Measurements from ENCODE around the gene SPRR1A.
"Not testable (repeated sequence)": the region's sequence is repeated elsewhere in the genome, so short reads cannot be mapped to it uniquely, and the experiment has no call there.

SPRR1A gene

DNA sequence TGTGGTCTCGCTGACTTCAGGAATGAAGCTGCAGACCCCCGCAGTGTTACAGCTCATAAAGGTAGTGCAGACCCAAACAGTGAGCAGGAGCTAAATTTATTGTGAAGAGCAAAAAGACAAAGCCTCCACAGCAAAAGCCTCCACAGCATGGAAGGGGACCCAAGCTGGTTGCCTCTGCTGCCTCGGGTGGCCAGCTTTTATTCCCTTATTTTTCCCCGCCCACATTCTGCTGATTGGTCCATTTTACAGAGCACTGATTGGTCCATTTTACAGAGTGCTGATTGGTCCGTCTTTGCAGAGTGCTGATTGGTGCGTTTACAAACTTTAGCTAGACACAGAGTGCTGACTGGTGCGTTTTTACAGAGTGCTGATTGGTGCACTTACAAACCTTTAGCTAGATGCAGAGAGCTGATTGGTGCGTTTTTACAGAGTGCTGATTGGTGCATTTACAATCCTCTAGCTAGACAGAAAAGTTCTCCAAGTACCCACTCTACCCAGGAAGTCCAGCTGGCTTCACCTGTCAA is 27.4 kb downstream of the SPRR1A start:
- DNase-seq (ENCODE audit: low read depth in 1 of 2, low spot score in 1 of 2); H3K27ac ChIP-seq (replicated peaks); H3K4me3 ChIP-seq (replicated peaks; ENCODE audit: insufficient read depth, low read length); H3K27me3 ChIP-seq (ENCODE audit: insufficient read depth, poor library complexity, severe bottlenecking): not testable (repeated sequence)

DNA sequence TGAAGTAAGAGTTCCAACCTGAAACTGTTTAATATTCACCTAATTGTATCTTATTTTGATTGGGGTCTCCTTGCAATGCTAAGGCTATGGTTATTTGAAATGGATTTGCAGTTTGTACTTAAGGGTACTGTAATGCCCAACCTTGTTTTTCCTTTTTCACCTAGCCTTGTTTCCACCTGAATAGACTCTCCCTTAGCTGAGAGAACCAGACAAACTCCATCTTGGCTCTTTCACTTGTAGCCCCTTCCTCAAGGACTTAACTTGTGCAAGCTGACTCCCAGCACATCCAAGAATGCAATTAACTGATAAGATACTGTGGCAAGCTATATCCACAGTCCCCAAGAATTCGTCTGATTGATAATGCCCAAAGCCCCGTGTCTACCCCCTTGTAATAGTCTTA is 37.9 kb downstream of the SPRR1A start:
- not testable (repeated sequence) for H3K4me3 ChIP-seq (replicated peaks; ENCODE audit: insufficient read depth, low read length); H3K27ac ChIP-seq (replicated peaks); H3K27me3 ChIP-seq (ENCODE audit: insufficient read depth, poor library complexity, severe bottlenecking); DNase-seq (ENCODE audit: low read depth in 1 of 2, low spot score in 1 of 2)

DNA sequence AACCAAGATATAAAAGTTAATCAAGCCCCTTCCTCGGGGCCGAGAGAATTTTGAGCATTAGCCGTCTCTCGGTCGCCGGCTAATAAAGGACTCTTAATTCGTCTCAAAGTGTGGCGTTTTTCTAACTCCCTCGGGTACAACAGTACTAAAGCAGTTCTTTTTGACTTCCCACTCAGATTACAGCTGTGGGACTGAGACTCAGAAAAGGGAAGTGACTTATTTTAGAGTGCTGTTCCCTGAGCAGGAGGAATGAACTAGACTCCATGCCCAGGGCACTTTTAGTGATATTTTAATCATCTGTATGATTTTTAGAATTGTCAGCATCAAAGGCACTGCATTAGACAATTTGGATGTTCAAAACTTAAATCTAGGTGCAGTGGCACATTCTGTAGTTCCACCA is 38.5 kb downstream of the SPRR1A start:
- DNase-seq (ENCODE audit: low read depth in 1 of 2, low spot score in 1 of 2); H3K4me3 ChIP-seq (replicated peaks; ENCODE audit: insufficient read depth, low read length); H3K27ac ChIP-seq (replicated peaks); H3K27me3 ChIP-seq (ENCODE audit: insufficient read depth, poor library complexity, severe bottlenecking): not testable (repeated sequence)
- TF ChIP-seq SPI1 (IDR thresholded peaks at IDR 0.05; ENCODE audit: borderline replicate concordance, low read depth) = peak; percentile 85

DNA sequence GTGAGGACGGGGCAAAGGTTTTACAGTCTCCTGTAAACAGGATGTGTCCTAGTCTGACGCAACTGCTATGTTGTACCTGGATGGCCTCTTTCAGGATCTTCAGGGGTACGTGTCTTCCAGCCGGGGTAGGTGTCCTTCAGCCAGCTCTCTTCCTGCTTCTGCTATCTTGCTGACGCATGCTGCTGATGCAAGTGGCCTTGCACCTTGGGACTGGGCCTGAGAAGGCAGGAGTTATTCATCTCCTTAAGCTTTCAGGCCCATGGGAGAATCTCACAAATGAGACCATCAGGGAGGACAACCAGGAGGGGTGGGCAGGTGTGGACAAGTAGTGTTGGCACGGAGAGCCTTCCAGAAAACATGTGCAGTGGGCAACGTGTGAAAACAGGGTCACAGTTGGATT is 39.2 kb downstream of the SPRR1A start:
- Histone ChIP-seq H3K27ac (replicated peaks) (no peak overlapping the region), H3K4me3 (replicated peaks; ENCODE audit: insufficient read depth, low read length) (no peak overlapping the region), H3K27me3 (ENCODE audit: insufficient read depth, poor library complexity, severe bottlenecking) (no peaks in the 10 kb centered on the region)
- TF ChIP-seq, protein P1, sequence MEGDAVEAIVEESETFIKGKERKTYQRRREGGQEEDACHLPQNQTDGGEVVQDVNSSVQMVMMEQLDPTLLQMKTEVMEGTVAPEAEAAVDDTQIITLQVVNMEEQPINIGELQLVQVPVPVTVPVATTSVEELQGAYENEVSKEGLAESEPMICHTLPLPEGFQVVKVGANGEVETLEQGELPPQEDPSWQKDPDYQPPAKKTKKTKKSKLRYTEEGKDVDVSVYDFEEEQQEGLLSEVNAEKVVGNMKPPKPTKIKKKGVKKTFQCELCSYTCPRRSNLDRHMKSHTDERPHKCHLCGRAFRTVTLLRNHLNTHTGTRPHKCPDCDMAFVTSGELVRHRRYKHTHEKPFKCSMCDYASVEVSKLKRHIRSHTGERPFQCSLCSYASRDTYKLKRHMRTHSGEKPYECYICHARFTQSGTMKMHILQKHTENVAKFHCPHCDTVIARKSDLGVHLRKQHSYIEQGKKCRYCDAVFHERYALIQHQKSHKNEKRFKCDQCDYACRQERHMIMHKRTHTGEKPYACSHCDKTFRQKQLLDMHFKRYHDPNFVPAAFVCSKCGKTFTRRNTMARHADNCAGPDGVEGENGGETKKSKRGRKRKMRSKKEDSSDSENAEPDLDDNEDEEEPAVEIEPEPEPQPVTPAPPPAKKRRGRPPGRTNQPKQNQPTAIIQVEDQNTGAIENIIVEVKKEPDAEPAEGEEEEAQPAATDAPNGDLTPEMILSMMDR (IDR thresholded peaks at IDR 0.05; ENCODE audit: insufficient read depth, low read length) = no peak
- TF ChIP-seq GABPA (IDR thresholded peaks at IDR 0.05; ENCODE audit: low read depth) = no peak
- TF ChIP-seq SPI1 (IDR thresholded peaks at IDR 0.05; ENCODE audit: borderline replicate concordance, low read depth) = no peak
- no peak for TF ChIP-seq POLR2AphosphoS5 (IDR thresholded peaks at IDR 0.05; ENCODE audit: low read depth)
- TF ChIP-seq, protein P2, sequence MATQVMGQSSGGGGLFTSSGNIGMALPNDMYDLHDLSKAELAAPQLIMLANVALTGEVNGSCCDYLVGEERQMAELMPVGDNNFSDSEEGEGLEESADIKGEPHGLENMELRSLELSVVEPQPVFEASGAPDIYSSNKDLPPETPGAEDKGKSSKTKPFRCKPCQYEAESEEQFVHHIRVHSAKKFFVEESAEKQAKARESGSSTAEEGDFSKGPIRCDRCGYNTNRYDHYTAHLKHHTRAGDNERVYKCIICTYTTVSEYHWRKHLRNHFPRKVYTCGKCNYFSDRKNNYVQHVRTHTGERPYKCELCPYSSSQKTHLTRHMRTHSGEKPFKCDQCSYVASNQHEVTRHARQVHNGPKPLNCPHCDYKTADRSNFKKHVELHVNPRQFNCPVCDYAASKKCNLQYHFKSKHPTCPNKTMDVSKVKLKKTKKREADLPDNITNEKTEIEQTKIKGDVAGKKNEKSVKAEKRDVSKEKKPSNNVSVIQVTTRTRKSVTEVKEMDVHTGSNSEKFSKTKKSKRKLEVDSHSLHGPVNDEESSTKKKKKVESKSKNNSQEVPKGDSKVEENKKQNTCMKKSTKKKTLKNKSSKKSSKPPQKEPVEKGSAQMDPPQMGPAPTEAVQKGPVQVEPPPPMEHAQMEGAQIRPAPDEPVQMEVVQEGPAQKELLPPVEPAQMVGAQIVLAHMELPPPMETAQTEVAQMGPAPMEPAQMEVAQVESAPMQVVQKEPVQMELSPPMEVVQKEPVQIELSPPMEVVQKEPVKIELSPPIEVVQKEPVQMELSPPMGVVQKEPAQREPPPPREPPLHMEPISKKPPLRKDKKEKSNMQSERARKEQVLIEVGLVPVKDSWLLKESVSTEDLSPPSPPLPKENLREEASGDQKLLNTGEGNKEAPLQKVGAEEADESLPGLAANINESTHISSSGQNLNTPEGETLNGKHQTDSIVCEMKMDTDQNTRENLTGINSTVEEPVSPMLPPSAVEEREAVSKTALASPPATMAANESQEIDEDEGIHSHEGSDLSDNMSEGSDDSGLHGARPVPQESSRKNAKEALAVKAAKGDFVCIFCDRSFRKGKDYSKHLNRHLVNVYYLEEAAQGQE (IDR thresholded peaks at IDR 0.05; ENCODE audit: insufficient replicate concordance, low read depth) = no peak
- DNase-seq (ENCODE audit: low read depth in 1 of 2, low spot score in 1 of 2) = no peak

DNA sequence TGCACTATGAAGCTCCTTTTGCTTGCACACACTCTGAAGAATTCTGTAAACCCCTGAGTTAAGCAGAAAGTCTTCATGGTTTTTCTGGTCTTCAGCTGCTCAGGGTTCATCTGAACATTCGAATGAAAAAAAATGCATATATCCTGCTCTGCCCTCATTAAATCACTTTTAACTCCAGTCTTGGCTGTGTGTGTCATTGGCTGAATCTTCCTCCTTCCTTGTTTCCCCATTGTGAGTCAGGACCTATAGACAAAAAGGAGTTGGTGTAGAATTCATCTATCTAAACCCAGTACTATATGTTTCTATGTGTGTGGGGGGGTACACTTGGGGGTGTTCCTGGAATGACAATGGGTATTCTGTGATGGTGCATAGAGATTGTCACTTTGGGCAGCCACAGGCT is 40.5 kb downstream of the SPRR1A start:
- no peak overlapping the region for H3K4me3 ChIP-seq (replicated peaks; ENCODE audit: insufficient read depth, low read length)
- DNase-seq (ENCODE audit: low read depth in 1 of 2, low spot score in 1 of 2) = no peak
- H3K27me3 ChIP-seq (ENCODE audit: insufficient read depth, poor library complexity, severe bottlenecking) = no peaks in the 10 kb centered on the region
- no peak overlapping the region for H3K27ac ChIP-seq (replicated peaks)
- no peak for TF ChIP-seq GABPA (IDR thresholded peaks at IDR 0.05; ENCODE audit: low read depth)
- no peak for TF ChIP-seq SPI1 (IDR thresholded peaks at IDR 0.05; ENCODE audit: borderline replicate concordance, low read depth)
- TF ChIP-seq, protein P1 (IDR thresholded peaks at IDR 0.05; ENCODE audit: insufficient read depth, low read length) = no peak
- TF ChIP-seq, protein P2 (IDR thresholded peaks at IDR 0.05; ENCODE audit: insufficient replicate concordance, low read depth) = no peak
- no peak for TF ChIP-seq POLR2AphosphoS5 (IDR thresholded peaks at IDR 0.05; ENCODE audit: low read depth)

Measured in HL-60 (cell line).